IMR-90 (cell line): ENCODE measurements around the gene TANGO2. TPM values are rescaled to one million over a fixed set of nuclear protein-coding genes. Genes with fewer than 3 reads are reported as not detected.

Source experiments
- ATAC-seq: fragments of 200-7000 bp; cut with Tn5 transposase; 2 replicates; pipeline ENCODE4 v1.9.1; 2020; ENCODE audit warnings: low read depth, mild to moderate bottlenecking, moderate library complexity
- BruUV-seq: library from RNA; stranded (reverse); fragments of 400-500 nt; replicated peaks from 2 replicates; lab custom pipeline; 2021; lab: Mats Ljungman, UMichigan
- CTCF ChIA-PET: fragments of 300-600 bp; formaldehyde crosslinking; extraction: SDS; loops from one replicate; lab custom pipeline; 2021; ENCODE audit warnings: antibody characterized with exemption; lab: Yijun Ruan, JAX
- POLR2A ChIA-PET: fragments of 300-600 bp; sonication (Branson Sonifier 250); formaldehyde crosslinking; loops from one replicate; lab custom pipeline; 2022; ENCODE audit warnings: antibody characterized with exemption; ENCODE audit not compliant: unreplicated experiment; lab: Charles Lee
- DNase-seq: peaks from one replicate; pipeline ENCODE4 v3.0.0; 2013
- H2AFZ ChIP-seq: replicated peaks from 2 replicates; pipeline ENCODE3; 2013; ENCODE audit warnings: low read length, mild to moderate bottlenecking; ENCODE audit not compliant: poor library complexity
- H2AK5ac ChIP-seq: 2 replicates; pipeline ENCODE4 v1.6.1; 2013; ENCODE audit warnings: low read depth, low read length, inconsistent platforms
- H2AK9ac ChIP-seq: replicated peaks from 2 replicates; pipeline ENCODE3; 2013; ENCODE audit warnings: mild to moderate bottlenecking, low read depth, low read length, moderate library complexity; ENCODE audit not compliant: poor library complexity
- H2BK120ac ChIP-seq: 2 replicates; pipeline ENCODE4 v1.6.1; 2013; ENCODE audit warnings: low read depth, low read length, inconsistent platforms
- H2BK15ac ChIP-seq: 3 replicates; pipeline ENCODE4 v1.6.1; 2013; ENCODE audit warnings: low read depth, low read length, inconsistent platforms
- H2BK20ac ChIP-seq: 2 replicates; pipeline ENCODE4 v1.6.1; 2013; ENCODE audit warnings: low read depth, mild to moderate bottlenecking, inconsistent platforms, low read length, moderate library complexity
- H2BK5ac ChIP-seq: 2 replicates; pipeline ENCODE4 v1.6.1; 2013; ENCODE audit warnings: mild to moderate bottlenecking, low read depth, low read length, inconsistent platforms; ENCODE audit not compliant: poor library complexity, severe bottlenecking
- H3K14ac ChIP-seq: replicated peaks from 2 replicates; pipeline ENCODE4 v1.6.1; 2013; ENCODE audit warnings: low read depth, low read length, inconsistent platforms
- H3K18ac ChIP-seq: 2 replicates; pipeline ENCODE4 v1.6.1; 2013; ENCODE audit warnings: low read depth, low read length, control low read depth
- H3K23ac ChIP-seq: 2 replicates; pipeline ENCODE4 v1.6.1; 2013; ENCODE audit warnings: low read depth, low read length, inconsistent platforms
- H3K27ac ChIP-seq: 2 replicates; pipeline ENCODE4 v1.5.1; 2013; ENCODE audit warnings: mild to moderate bottlenecking, control low read depth, low read length; ENCODE audit not compliant: insufficient read depth
- H3K27me3 ChIP-seq: 2 replicates; pipeline ENCODE4 v1.6.1; 2013; ENCODE audit warnings: low read length; ENCODE audit not compliant: control insufficient read depth, insufficient read depth
- H3K36me3 ChIP-seq: 2 replicates; pipeline ENCODE4 v1.6.1; 2013; ENCODE audit warnings: low read length, mixed read lengths; ENCODE audit not compliant: control insufficient read depth, insufficient read depth
- H3K4ac ChIP-seq: 2 replicates; pipeline ENCODE4 v1.6.1; 2013; ENCODE audit warnings: low read depth, low read length, inconsistent platforms
- H3K4me1 ChIP-seq: 2 replicates; pipeline ENCODE4 v1.6.1; 2013; ENCODE audit warnings: low read length, mixed read lengths; ENCODE audit not compliant: control insufficient read depth, insufficient read depth
- H3K4me2 ChIP-seq: 2 replicates; pipeline ENCODE4 v1.6.1; 2013; ENCODE audit warnings: low read depth, mild to moderate bottlenecking, control low read depth, low read length, moderate library complexity
- H3K4me3 ChIP-seq: 2 replicates; pipeline ENCODE4 v1.5.1; 2013; ENCODE audit warnings: low read depth, mild to moderate bottlenecking, control low read depth, low read length, moderate library complexity; ENCODE audit not compliant: insufficient read depth
- H3K56ac ChIP-seq: 2 replicates; pipeline ENCODE4 v1.6.1; 2013; ENCODE audit warnings: low read length, inconsistent platforms; ENCODE audit not compliant: insufficient read depth; ENCODE audit errors: extremely low read depth
- H3K79me1 ChIP-seq, 2 experiments: 2 replicates each; pipeline ENCODE4 v1.6.1; 2013; ENCODE audit warnings: low read length in 2 of 2, inconsistent platforms in 1 of 2, low read depth in 1 of 2
- H3K9ac ChIP-seq: 2 replicates; pipeline ENCODE4 v1.6.1; 2013; ENCODE audit warnings: low read depth, low read length, control low read depth
- H3K9me1 ChIP-seq: 2 replicates; pipeline ENCODE4 v1.6.1; 2013; ENCODE audit warnings: low read length, inconsistent platforms; ENCODE audit not compliant: insufficient read depth
- H3K9me3 ChIP-seq: 2 replicates; pipeline ENCODE4 v1.6.1; 2013; ENCODE audit warnings: low read length; ENCODE audit not compliant: control insufficient read depth, insufficient read depth
- H4K20me1 ChIP-seq: 2 replicates; pipeline ENCODE4 v1.6.1; 2013; ENCODE audit warnings: low read length, inconsistent platforms; ENCODE audit not compliant: insufficient read depth
- H4K5ac ChIP-seq: 2 replicates; pipeline ENCODE4 v1.6.1; 2013; ENCODE audit warnings: mild to moderate bottlenecking, low read depth, low read length, control low read depth
- H4K8ac ChIP-seq, 2 experiments: 2 replicates each; pipeline ENCODE4 v1.6.1; 2013; ENCODE audit warnings: low read depth in 2 of 2, low read length in 2 of 2, control low read depth in 1 of 2, inconsistent platforms in 1 of 2
- H4K91ac ChIP-seq: 2 replicates; pipeline ENCODE4 v1.6.1; 2013; ENCODE audit warnings: low read depth, low read length, inconsistent platforms; ENCODE audit not compliant: insufficient read depth
- CEBPB ChIP-seq: IDR thresholded peaks from 2 replicates; pipeline ENCODE4 v1.6.1; 2012; ENCODE audit warnings: low read depth, low read length, improper control_type of control experiment
- CHD1 ChIP-seq: IDR thresholded peaks from 2 replicates; pipeline ENCODE4 v1.6.1; 2012; ENCODE audit warnings: low read depth, low read length, improper control_type of control experiment
- CTCF ChIP-seq: conservative IDR thresholded peaks from 2 replicates; pipeline ENCODE4 v1.5.1; 2012; ENCODE audit warnings: mild to moderate bottlenecking, low read depth, low read length, improper control_type of control experiment
- ELK1 ChIP-seq: fragments of 150-350 bp; IDR thresholded peaks from 2 replicates; pipeline ENCODE4 v1.6.1; 2016; ENCODE audit warnings: low read depth, mild to moderate bottlenecking, low read length, moderate library complexity, borderline replicate concordance
- MXI1 ChIP-seq: IDR thresholded peaks from 2 replicates; pipeline ENCODE4 v1.6.1; 2012; ENCODE audit warnings: low read depth, mild to moderate bottlenecking, low read length, moderate library complexity, borderline replicate concordance
- NFE2L2 ChIP-seq: fragments of 150-350 bp; IDR thresholded peaks from 2 replicates; pipeline ENCODE4 v1.6.1; 2016; ENCODE audit warnings: low read depth, mild to moderate bottlenecking, low read length
- RAD21 ChIP-seq: IDR thresholded peaks from 2 replicates; pipeline ENCODE4 v1.6.1; 2012; ENCODE audit warnings: low read length, improper control_type of control experiment
- RCOR1 ChIP-seq: IDR thresholded peaks from 2 replicates; pipeline ENCODE4 v1.6.1; 2012; ENCODE audit warnings: mild to moderate bottlenecking, low read length, improper control_type of control experiment; ENCODE audit not compliant: insufficient replicate concordance
- SMC3 ChIP-seq: fragments of 150-350 bp; IDR thresholded peaks from 2 replicates; pipeline ENCODE4 v1.6.1; 2016; ENCODE audit warnings: low read depth, mild to moderate bottlenecking, antibody characterized with exemption, low read length, moderate library complexity
- WGBS, 2 experiments: methylation state at CpG; one replicate each; pipeline versions ENCODE4 v1.1.5 to v1.1.7; 2013; ENCODE audit warnings: missing lambda C conversion rate in 2 of 2; ENCODE audit not compliant: insufficient read length in 1 of 2; ENCODE audit errors: extremely low coverage in 2 of 2; 5-methylcytosine and 5-hydroxymethylcytosine counted together
- dilution Hi-C: fragments of 300-500 bp; cut with HindIII; formaldehyde crosslinking; loops from one replicate; pipeline ENCODE4 v1.14.3; 2018; ENCODE audit warnings: low sequenced_read_pairs; ENCODE audit not compliant: unreplicated experiment
- in situ Hi-C: fragments of 300-500 bp; cut with MboI; formaldehyde crosslinking; loops from 3 replicates; pipeline ENCODE4 v1.14.3; 2019; ENCODE audit warnings: low sequenced_read_pairs, inconsistent platforms, mixed read lengths
- intact Hi-C: fragments of 100-400 bp; cut with micrococcal nuclease; formaldehyde crosslinking; loops from 2 replicates; pipeline ENCODE4 v1.10.0; 2022
- polyA plus RNA-seq, 3 experiments: library from polyadenylated mRNA; depleted of rRNA; stranded (reverse); fragments of >200 nt; gene quantifications; 2 replicates each; pipeline ENCODE4 v1.2.3, GENCODE V29; 2012; ENCODE audit warnings: low replicate concordance in 1 of 3
- total RNA-seq: library from RNA; depleted of rRNA; stranded (reverse); fragments of >200 nt; gene quantifications from 2 replicates; pipeline ENCODE4 v1.2.3, GENCODE V29; 2012
- TF ChIP-seq, protein P1 (sequence below): fragments of 150-350 bp; IDR thresholded peaks from 2 replicates; pipeline ENCODE4 v1.6.1; 2017; ENCODE audit warnings: mild to moderate bottlenecking, antibody characterized with exemption, low read length, low read depth

The TANGO2 gene
- total and polyA plus RNA-seq, 2 of the 4 experiments (the other 2 are of a cell fraction) = 45.1 to 75.1 TPM

GRCh38 chr22:19998991-19999820, 21.7 kb upstream of the TANGO2 start (continued):
- no peak for TF ChIP-seq SMC3

DNA sequence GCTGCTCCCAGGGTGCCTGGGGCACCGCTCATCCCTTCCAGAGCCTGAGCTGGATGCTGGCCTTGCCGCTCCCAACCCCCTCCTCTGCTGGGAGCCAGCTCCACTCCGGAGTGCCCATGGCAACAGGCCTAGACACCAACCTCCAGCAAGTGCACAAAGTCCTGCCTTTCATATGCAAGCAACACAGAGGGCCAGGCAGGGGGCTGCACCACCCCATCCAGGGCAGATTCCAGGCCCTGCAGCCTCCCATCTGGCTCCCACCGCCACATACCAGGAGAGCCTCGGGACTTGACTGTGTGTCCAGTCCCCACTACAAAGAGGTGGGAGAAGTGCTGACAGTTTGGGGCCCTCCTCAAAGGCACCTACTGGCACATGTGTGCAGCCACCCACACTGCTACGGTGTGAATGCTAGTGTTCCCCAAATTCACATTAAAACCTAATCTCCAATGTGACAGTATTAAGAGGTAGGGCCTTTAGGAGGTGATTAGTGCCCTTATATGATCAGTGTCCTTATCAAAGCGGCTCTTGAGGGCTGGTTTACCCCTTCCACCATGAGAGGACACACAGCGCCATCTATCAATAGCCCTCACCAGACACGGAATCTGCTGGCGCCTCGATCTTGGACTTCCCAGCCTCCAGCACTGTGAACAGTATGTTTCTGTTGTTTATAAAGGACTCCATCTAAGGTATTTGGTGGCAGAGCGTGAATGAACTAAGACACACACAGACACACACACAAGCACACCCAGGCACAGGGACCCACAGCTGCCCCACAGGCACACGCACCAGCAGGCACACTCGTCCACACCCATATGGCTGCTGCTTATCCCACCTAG, 20.4 kb upstream of the TANGO2 start:
- Histone ChIP-seq H3K27ac (no peak overlapping the region), H2AFZ (no peak overlapping the region), H2AK5ac (no peak overlapping the region), H3K23ac (no peak overlapping the region), H3K4me1 (peaks cover 14% of the 10 kb centered on the region), H2BK20ac (no peak overlapping the region), H4K5ac (no peak overlapping the region), H3K79me1 (no peaks in the 10 kb centered on the region), H3K4me3 (no peak overlapping the region), H4K8ac (no peak overlapping the region), H3K4ac (no peak overlapping the region), H2BK5ac (no peak overlapping the region), H3K14ac (no peak overlapping the region), H3K9me3 (peaks cover 1% of the 10 kb centered on the region; the same call in 1 of the 2 replicates), H3K9ac (no peak overlapping the region), H3K9me1 (no peaks in the 10 kb centered on the region), H3K56ac (no peak overlapping the region), H4K20me1 (no peaks in the 10 kb centered on the region), H4K91ac (no peak overlapping the region), H3K27me3 (peaks cover 2% of the 10 kb centered on the region; the same call in 1 of the 2 replicates), H2BK15ac (no peak overlapping the region), H2AK9ac (no peak overlapping the region), H2BK120ac (no peak overlapping the region), H3K4me2 (no peak overlapping the region), H3K18ac (no peak overlapping the region), H3K36me3 (no peaks in the 10 kb centered on the region)
- dilution Hi-C loops (no loop called here), in situ Hi-C loops (no loop called here), intact Hi-C loops (no loop called here)
- WGBS, 2 experiments = 86% methylated on average over 1 of the region's 14 CpGs; no CpG with 5 or more reads in 1 of the 2 experiments
- ATAC-seq (no peak), DNase-seq (no peak)
- CTCF ChIA-PET = no interaction called here
- no TSS peak for BruUV-seq
- POLR2A ChIA-PET = no interaction called here
- TF ChIP-seq CEBPB (no peak), RAD21 (no peak), ELK1 (no peak), NFE2L2 (no peak), CHD1 (no peak), RCOR1 (no peak), MXI1 (no peak), CTCF (no peak)
- TF ChIP-seq, protein P1, sequence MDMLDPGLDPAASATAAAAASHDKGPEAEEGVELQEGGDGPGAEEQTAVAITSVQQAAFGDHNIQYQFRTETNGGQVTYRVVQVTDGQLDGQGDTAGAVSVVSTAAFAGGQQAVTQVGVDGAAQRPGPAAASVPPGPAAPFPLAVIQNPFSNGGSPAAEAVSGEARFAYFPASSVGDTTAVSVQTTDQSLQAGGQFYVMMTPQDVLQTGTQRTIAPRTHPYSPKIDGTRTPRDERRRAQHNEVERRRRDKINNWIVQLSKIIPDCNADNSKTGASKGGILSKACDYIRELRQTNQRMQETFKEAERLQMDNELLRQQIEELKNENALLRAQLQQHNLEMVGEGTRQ = no peak
